WTC11 (cell line): ENCODE measurements around the gene CAPN13. TPM values are rescaled to one million over a fixed set of nuclear protein-coding genes. Genes with fewer than 3 reads are reported as not detected.

Experiments
- ATAC-seq: fragments of 200-7000 bp; cut with Tn5 transposase; 2 replicates; pipeline ENCODE4 v1.10.0; 2021; ENCODE audit warnings: mild to moderate bottlenecking, moderate library complexity
- CTCF ChIA-PET: fragments of 300-600 bp; sonication (Branson Sonifier 250); formaldehyde crosslinking; loops from one replicate; lab custom pipeline; 2021; ENCODE audit warnings: antibody characterized with exemption; lab: Charles Lee
- POLR2A ChIA-PET: fragments of 350-600 bp; sonication (Branson Sonifier 250); formaldehyde crosslinking; loops from one replicate; lab custom pipeline; 2021; ENCODE audit warnings: antibody characterized with exemption; lab: Charles Lee
- DNase-seq: peaks from one replicate; pipeline ENCODE4 v3.0.0; 2021; ENCODE audit warnings: low spot score
- H3K27ac Mint-ChIP-seq: 2 replicates; pipeline ENCODE4 v1.8.0; 2021; ENCODE audit warnings: mixed read lengths
- H3K27me3 Mint-ChIP-seq: 2 replicates; pipeline ENCODE4 v1.8.0; 2021; ENCODE audit warnings: low read depth, mild to moderate bottlenecking, moderate library complexity, mixed read lengths
- H3K36me3 Mint-ChIP-seq: 2 replicates; pipeline ENCODE4 v1.8.0; 2021; ENCODE audit warnings: mixed read lengths
- H3K4me1 Mint-ChIP-seq: 2 replicates; pipeline ENCODE4 v1.8.0; 2022; ENCODE audit warnings: mixed read lengths
- H3K4me3 Mint-ChIP-seq: 2 replicates; pipeline ENCODE4 v1.8.0; 2021; ENCODE audit warnings: mild to moderate bottlenecking, moderate library complexity, mixed read lengths
- H3K9me3 Mint-ChIP-seq: 2 replicates; pipeline ENCODE4 v1.8.0; 2021; ENCODE audit warnings: mixed read lengths
- CREB1 ChIP-seq: sonication (generic); formaldehyde crosslinking; IDR thresholded peaks from 2 replicates; pipeline ENCODE4 v1.8.0; 2023; ENCODE audit warnings: mild to moderate bottlenecking, missing genetic modification reagents
- CREM ChIP-seq: sonication (generic); formaldehyde crosslinking; IDR thresholded peaks from 2 replicates; pipeline ENCODE4 v1.8.1; 2022; ENCODE audit warnings: mild to moderate bottlenecking, missing genetic modification reagents, moderate library complexity
- EMX1 ChIP-seq: fragments of 250-450 bp; sonication (Bioruptor Pico); IDR thresholded peaks from 2 replicates; pipeline ENCODE4 v1.8.0; 2021; ENCODE audit warnings: mild to moderate bottlenecking
- ETV6 ChIP-seq: sonication (generic); formaldehyde crosslinking; IDR thresholded peaks from 2 replicates; pipeline ENCODE4 v1.8.1; 2022; ENCODE audit warnings: mild to moderate bottlenecking, missing genetic modification reagents
- GABPB1 ChIP-seq: sonication (generic); formaldehyde crosslinking; IDR thresholded peaks from 2 replicates; pipeline ENCODE4 v1.8.1; 2023; ENCODE audit warnings: mild to moderate bottlenecking, missing genetic modification reagents
- HMGXB4 ChIP-seq: sonication (generic); formaldehyde crosslinking; IDR thresholded peaks from 2 replicates; pipeline ENCODE4 v1.8.1; 2023; ENCODE audit warnings: mild to moderate bottlenecking, moderate library complexity, missing genetic modification reagents
- IRF2 ChIP-seq: sonication (generic); formaldehyde crosslinking; IDR thresholded peaks from 2 replicates; pipeline ENCODE4 v1.8.0; 2022; ENCODE audit warnings: low read depth, missing genetic modification reagents, borderline replicate concordance
- JAZF1 ChIP-seq: fragments of 250-450 bp; sonication (Bioruptor Pico); IDR thresholded peaks from 2 replicates; pipeline ENCODE4 v1.9.0; 2021; ENCODE audit warnings: moderate library complexity, mild to moderate bottlenecking, inconsistent platforms
- KAT7 ChIP-seq: sonication (generic); formaldehyde crosslinking; IDR thresholded peaks from 2 replicates; pipeline ENCODE4 v1.8.1; 2023; ENCODE audit warnings: missing genetic modification reagents, mild to moderate bottlenecking, borderline replicate concordance
- MAX ChIP-seq: sonication (generic); formaldehyde crosslinking; IDR thresholded peaks from 2 replicates; pipeline ENCODE4 v1.8.0; 2022; ENCODE audit warnings: mild to moderate bottlenecking, missing genetic modification reagents
- NFATC4 ChIP-seq: fragments of 250-450 bp; sonication (Bioruptor Pico); IDR thresholded peaks from 2 replicates; pipeline ENCODE4 v1.9.0; 2021; ENCODE audit warnings: mild to moderate bottlenecking
- NFYB ChIP-seq: sonication (generic); formaldehyde crosslinking; conservative IDR thresholded peaks from 2 replicates; pipeline ENCODE4 v1.8.0; 2022; ENCODE audit warnings: low read depth, missing genetic modification reagents
- NR3C1 ChIP-seq: sonication (generic); formaldehyde crosslinking; conservative IDR thresholded peaks from 2 replicates; pipeline ENCODE4 v1.8.1; 2023; ENCODE audit warnings: low read depth, mild to moderate bottlenecking, missing genetic modification reagents
- PRDM15 ChIP-seq: sonication (generic); formaldehyde crosslinking; IDR thresholded peaks from 2 replicates; pipeline ENCODE4 v1.8.0; 2022; ENCODE audit warnings: missing genetic modification reagents
- RELA ChIP-seq: sonication (generic); formaldehyde crosslinking; IDR thresholded peaks from 2 replicates; pipeline ENCODE4 v1.8.1; 2022; ENCODE audit warnings: missing genetic modification reagents, mild to moderate bottlenecking, borderline replicate concordance
- RORB ChIP-seq: fragments of 250-450 bp; sonication (Bioruptor Pico); IDR thresholded peaks from 2 replicates; pipeline ENCODE4 v1.9.0; 2021; ENCODE audit warnings: mild to moderate bottlenecking
- SMAD4 ChIP-seq: sonication (generic); formaldehyde crosslinking; IDR thresholded peaks from 2 replicates; pipeline ENCODE4 v1.8.0; 2022; ENCODE audit warnings: mild to moderate bottlenecking, missing genetic modification reagents
- ZMAT4 ChIP-seq: fragments of 250-450 bp; sonication (Bioruptor Pico); IDR thresholded peaks from 2 replicates; pipeline ENCODE4 v1.9.0; 2021; ENCODE audit warnings: mild to moderate bottlenecking
- ZNF317 ChIP-seq: sonication (generic); formaldehyde crosslinking; IDR thresholded peaks from 2 replicates; pipeline ENCODE4 v1.8.1; 2023; ENCODE audit warnings: low read depth, mild to moderate bottlenecking, moderate library complexity, missing genetic modification reagents, borderline replicate concordance
- ZNF396 ChIP-seq: fragments of 250-450 bp; sonication (Bioruptor Pico); IDR thresholded peaks from 2 replicates; pipeline ENCODE4 v1.8.0; 2021; ENCODE audit warnings: mild to moderate bottlenecking, moderate library complexity, borderline replicate concordance
- ZNF532 ChIP-seq: fragments of 250-450 bp; sonication (Bioruptor Pico); IDR thresholded peaks from 2 replicates; pipeline ENCODE4 v1.9.0; 2021; ENCODE audit warnings: mild to moderate bottlenecking, borderline replicate concordance
- total RNA-seq: library from RNA; stranded (reverse); gene quantifications from 3 replicates; pipeline ENCODE4 v1.2.3, GENCODE V29; 2021

CAPN13 gene
- total RNA-seq, 1 experiment from 2014 or later, result 1.7 TPM

GRCh38 chr2:30803281-30803680 lies 4.0 kb downstream of the CAPN13 start:
- no peak for TF ChIP-seq ZNF396
- no peak for TF ChIP-seq NR3C1 (CRISPR knock-in tag)
- no peak for TF ChIP-seq EMX1 (CRISPR knock-in tag)
- TF ChIP-seq ZNF532, result no peak
- TF ChIP-seq NFATC4 (CRISPR knock-in tag), result no peak
- CTCF ChIA-PET, result interaction anchor here (1.0 to 1.2 kb wide), 2 partner anchors 31 to 91 kb away, joined by 4 to 7 read pairs; no protein-coding TSS in a partner anchor
- Mint-ChIP-seq H3K4me1 (peaks cover 21% of the 10 kb centered on the region), H3K4me3 (no peak overlapping the region), H3K36me3 (no peaks in the 10 kb centered on the region), H3K27ac (no peak overlapping the region), H3K9me3 (no peaks in the 10 kb centered on the region), H3K27me3 (no peaks in the 10 kb centered on the region; the same call in 1 of the 2 replicates)
- POLR2A ChIA-PET, result no interaction called here
- DNase-seq (no peak), ATAC-seq (no peak)

- no peak for ATAC-seq
Observed at GRCh38 chr2:30802611-30803010, 4.6 kb downstream of the CAPN13 start.

GRCh38 chr2:30801821-30802455 lies 5.3 kb downstream of the CAPN13 start:
- Mint-ChIP-seq H3K27ac (no peak overlapping the region), H3K4me3 (no peak overlapping the region), H3K9me3 (no peaks in the 10 kb centered on the region), H3K4me1 (peaks cover 22% of the 10 kb centered on the region), H3K27me3 (no peaks in the 10 kb centered on the region; the same call in 1 of the 2 replicates), H3K36me3 (no peaks in the 10 kb centered on the region)
- DNase-seq (no peak), ATAC-seq (no peak)
- CTCF ChIA-PET, result interaction anchor here (1.2 kb wide), 1 partner anchor 90 kb away, joined by 5 read pairs; no protein-coding TSS in a partner anchor
- POLR2A ChIA-PET, result no interaction called here
- TF ChIP-seq ZMAT4 (CRISPR knock-in tag) (no peak), KAT7 (CRISPR knock-in tag) (no peak), SMAD4 (CRISPR knock-in tag) (no peak), MAX (no peak), CREB1 (CRISPR knock-in tag) (no peak), RELA (CRISPR knock-in tag) (no peak), ETV6 (no peak), IRF2 (CRISPR knock-in tag) (no peak), HMGXB4 (CRISPR knock-in tag) (no peak)

More at GRCh38 chr2:30802611-30803010, 4.6 kb downstream of the CAPN13 start:
- no peaks in the 10 kb centered on the region for H3K36me3 Mint-ChIP-seq
- H3K4me3 Mint-ChIP-seq, result no peak overlapping the region
- H3K9me3 Mint-ChIP-seq, result no peaks in the 10 kb centered on the region
- H3K4me1 Mint-ChIP-seq, result peaks cover 23% of the 10 kb centered on the region
- DNase-seq, result no peak
- H3K27me3 Mint-ChIP-seq, result no peaks in the 10 kb centered on the region; the same call in 1 of the 2 replicates
- CTCF ChIA-PET, result interaction anchor here (1.2 kb wide), 2 partner anchors 31 to 91 kb away, joined by 5 to 7 read pairs; no protein-coding TSS in a partner anchor
- POLR2A ChIA-PET, result no interaction called here
- TF ChIP-seq GABPB1, result no peak
- TF ChIP-seq NFYB (CRISPR knock-in tag), result no peak
- TF ChIP-seq CREM (CRISPR knock-in tag), result no peak
- no peak for TF ChIP-seq ZNF317 (CRISPR knock-in tag)
- TF ChIP-seq JAZF1, result no peak
- TF ChIP-seq RORB (CRISPR knock-in tag), result no peak
- no peak for TF ChIP-seq PRDM15 (CRISPR knock-in tag)
- H3K27ac Mint-ChIP-seq, result no peak overlapping the region
